SIG-M5 treated with dmso at 0.1 percent for 504 hours (cell line): Measurements from ENCODE around the gene TNNI3K.

Source experiments
- DNase-seq: peaks from one replicate; lab custom pipeline; 2025; ENCODE audit not compliant: unreplicated experiment; lab: John Stamatoyannopoulos, UW

Gene TNNI3K

DNA sequence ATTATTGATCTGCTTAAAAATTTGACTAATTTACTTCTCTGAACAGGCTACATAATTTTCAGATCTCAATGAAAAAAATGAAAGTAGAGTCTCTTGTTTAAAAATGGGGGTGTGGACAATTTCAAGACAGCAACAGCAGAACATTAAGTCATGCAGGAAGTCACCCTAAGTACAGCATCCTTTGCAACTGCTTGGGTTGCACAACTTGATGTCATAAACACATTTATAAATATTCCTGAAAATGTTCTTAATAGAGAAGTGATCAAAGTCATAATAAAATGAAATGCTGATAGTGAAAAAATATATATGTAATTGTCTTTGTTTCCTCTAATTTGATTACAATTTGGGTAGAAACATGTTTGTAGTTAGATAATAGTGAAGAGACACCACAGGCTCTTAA, 79.3 kb downstream of the TNNI3K start:
- no peak for DNase-seq

- DNase-seq, result no peak
Observed at GRCh38 chr1:74316302-74316701, 81.1 kb downstream of the TNNI3K start.

GRCh38 chr1:74317663-74318062, 82.5 kb downstream of the TNNI3K start:
- DNase-seq, result no peak

GRCh38 chr1:74323937-74324473, 88.8 kb downstream of the TNNI3K start:
- no peak for DNase-seq

DNA sequence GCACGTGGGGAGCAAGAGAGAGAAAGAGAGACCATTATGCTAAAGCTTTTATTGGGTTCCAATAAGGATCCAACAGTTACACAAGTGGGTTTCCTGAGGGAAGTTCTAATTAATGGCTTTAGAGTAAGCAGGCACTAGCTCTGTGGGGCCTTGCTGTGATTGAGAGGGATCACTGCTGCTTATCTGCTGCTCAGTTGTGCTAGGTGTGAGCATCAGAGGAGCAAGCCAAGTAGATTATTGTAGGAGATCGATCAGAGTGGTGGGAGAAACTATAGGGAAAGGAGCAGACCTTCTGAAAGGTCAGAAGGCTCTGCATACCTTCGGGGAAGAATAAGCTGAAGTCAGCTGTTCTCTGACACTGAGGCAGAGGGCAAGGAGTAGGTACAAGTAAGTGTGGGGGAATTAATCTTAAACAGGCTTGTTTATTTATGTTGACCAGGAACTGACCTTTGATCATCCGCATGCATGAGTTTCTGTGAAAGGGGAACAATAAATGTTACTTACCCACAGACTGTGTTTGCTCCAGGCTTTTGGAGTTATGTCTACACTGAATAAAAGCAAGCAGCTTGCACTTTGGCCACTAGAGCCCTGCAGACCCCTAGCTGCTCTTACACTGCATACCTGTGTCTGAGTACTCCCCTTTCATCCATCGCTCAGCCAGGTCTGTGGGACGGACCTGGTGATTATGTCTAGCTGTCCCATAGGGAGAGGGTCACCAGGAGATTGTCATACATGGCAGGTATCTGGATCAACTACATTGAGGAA, 89.7 kb downstream of the TNNI3K start:
- DNase-seq, result no peak

GRCh38 chr1:74328851-74329250, 93.7 kb downstream of the TNNI3K start:
- DNase-seq, result no peak

GRCh38 chr1:74333244-74333643, 98.1 kb downstream of the TNNI3K start:
- no peak for DNase-seq

DNA sequence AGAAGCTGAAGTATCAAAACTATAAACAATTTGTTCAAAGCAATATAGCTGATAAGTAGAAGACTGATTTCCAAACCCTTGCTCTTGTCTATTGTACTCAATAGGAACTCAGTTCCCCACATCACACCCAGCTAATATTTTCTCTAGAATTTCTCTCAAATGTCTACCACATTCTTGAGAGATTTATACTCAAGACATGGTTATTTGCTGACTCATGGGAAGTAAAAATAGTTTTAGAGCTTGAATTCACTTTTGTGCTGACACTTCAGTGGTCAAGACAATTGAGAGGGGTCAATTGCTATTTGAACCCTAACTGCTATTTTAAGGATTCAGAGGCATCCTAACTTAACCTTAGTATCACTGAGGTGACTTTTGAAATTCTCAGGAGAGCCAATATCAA, 99.0 kb downstream of the TNNI3K start:
- DNase-seq, result no peak

DNA sequence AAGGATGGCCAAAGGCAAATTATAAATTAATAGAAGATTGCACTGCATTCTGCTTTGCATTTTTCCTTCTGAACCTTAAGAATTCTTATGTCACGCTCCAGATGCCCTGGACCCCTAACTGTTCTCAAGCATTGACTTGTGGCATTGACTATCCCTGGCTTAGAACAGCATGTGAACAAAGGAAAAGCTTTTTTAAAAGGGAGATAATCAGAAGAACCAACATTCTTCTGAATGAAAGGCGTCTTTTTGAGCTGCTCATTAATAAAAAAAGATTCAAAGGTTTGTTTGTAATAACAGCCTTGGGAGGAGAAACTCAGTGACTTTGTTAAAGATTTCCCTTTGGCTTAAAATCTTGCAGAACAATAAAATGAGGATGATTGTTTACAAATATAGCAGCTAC, 105.5 kb downstream of the TNNI3K start:
- DNase-seq, result no peak

DNA sequence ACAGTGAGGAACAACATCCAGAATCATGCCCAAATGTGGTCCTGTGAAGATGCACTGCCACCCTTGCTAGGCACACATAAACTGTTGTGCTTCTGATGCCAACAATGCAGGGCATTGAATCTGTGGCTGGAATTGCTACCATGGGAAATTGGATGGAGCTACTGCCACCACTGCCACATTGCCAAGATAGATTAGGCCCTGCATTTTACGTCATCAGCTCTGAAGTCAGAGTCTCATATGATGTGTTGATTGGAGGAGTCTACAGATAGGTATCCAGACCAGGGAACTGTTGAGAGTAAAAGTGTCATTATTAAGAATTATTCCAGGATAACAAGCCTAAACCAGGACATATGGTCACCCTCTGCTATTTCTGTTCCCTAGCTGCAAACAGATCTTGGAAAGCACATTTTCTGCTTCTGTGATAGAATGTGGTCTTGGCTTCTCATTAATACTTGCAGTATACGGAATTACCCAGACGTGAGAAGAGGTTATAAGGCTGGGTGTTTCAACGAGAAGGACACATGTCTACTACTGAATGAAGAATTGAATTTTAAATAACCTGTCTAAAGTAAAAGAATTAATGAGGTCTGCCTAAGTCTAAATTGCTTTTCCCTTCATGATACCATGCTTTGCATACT, 106.6 kb downstream of the TNNI3K start:
- no peak for DNase-seq

DNA sequence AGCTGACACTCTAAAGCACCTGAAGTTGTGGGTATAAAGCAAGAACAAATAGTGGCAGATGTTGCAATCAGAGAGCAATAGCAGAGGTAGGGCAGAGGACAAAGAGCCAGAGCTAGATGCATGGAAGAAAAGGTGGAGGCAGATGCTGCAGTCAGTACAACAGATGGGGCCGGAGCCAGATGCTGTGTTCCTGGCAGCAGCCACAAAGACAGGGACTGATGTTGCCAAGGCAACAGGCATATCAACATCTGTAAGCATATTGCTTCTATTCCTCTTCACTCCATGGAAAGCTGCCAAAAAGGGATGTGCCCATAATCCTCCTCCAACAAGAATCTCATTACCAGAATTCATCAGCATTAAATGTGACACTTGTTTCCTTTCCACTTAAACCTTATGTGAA, 108.0 kb downstream of the TNNI3K start:
- DNase-seq, result no peak

- DNase-seq, result no peak
Observed at GRCh38 chr1:74344387-74344786, 109.2 kb downstream of the TNNI3K start.

GRCh38 chr1:74356493-74356892, 121.3 kb downstream of the TNNI3K start:
- no peak for DNase-seq

- DNase-seq, result no peak
Observed at GRCh38 chr1:74357150-74357549, 122.0 kb downstream of the TNNI3K start.

DNA sequence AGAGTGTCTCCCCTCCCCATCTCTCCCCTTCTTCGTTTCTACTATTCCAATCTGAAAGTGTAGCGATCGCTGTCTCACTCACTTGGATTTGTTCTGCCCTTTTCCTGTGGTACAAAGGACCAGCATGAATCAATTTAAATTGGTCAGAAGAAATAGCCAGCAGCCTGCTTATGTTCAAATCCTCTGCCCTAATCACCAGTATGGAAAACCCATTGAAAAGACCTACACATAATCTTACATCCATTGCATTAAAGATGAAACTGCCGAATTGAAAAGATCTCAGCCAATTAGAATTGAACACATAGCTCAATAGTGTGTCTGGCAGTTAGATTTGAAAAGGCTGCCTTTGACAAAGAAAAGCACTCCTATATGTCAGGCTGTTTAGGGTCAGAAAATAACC, 122.6 kb downstream of the TNNI3K start:
- no peak for DNase-seq

- no peak for DNase-seq
Observed at GRCh38 chr1:74362691-74363090, 127.5 kb downstream of the TNNI3K start.

DNA sequence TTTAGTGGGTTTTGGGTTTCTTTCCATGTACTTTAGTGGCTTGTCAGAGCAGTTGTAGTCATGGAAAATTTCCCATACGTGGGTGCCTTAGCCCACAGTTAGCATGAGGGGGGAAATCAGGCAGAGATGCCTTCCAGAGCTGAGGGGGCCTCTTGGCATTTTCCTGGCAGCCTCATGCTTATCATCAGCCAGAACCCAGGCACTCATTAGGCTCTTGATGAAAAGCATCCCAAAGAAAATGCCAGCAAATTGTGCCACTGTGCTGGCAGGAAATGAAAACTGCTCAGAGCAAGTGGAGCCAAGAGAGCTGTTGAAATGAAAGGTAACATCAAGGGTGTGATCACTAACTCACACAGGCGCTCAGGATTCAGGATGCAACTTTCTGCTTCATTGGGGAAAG, 128.0 kb downstream of the TNNI3K start:
- DNase-seq, result no peak

- DNase-seq, result no peak
Observed at GRCh38 chr1:74367175-74367813, 132.1 kb downstream of the TNNI3K start.

DNA sequence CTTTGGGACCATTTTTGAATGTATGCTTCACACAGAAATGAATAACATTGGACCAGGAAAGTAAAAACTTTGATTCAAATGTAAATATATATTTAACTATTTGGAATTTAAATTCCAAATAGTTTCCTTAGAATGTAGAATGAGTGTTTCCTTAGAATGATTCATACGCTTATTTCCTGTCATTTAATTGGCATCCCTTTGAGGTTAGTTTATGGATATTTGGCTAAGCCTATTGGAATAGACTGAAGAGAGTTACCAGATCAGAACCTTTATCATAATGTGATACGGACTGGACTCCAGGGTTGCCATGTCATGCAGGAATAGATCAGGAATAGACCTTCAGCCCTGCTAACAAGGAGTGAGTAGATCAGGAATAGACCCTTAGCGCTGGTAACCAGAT, 133.1 kb downstream of the TNNI3K start:
- no peak for DNase-seq

DNA sequence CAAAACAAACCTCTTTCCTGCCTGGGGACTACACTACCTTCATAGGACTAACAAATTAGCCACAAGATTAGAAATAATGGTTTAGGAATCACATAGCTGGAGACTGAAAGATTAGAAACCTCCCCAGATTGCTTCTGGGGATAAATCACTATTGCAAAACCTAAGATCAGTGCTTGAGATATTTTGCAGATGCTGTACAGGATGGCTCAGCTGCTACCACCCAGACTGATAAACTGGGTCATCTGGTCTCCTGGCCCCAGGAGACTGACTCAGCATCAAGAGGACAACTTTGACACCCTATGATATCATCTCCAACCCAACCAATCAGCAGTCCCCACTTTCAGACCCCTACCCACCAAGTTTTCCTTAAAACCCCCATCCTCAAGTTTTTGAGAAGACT, 140.2 kb downstream of the TNNI3K start:
- no peak for DNase-seq

- no peak for DNase-seq
Observed at GRCh38 chr1:74380252-74380651, 145.1 kb downstream of the TNNI3K start.

- no peak for DNase-seq
Observed at GRCh38 chr1:74388855-74389254, 153.7 kb downstream of the TNNI3K start.
